Loucy (cell line): ENCODE results near the gene EEF1E1.

Experiments used
- H2AFZ ChIP-seq: fragments of 200-600 bp; sonication (generic); 2 replicates; pipeline ENCODE4 v1.6.0; 2016; ENCODE audit warnings: antibody characterized with exemption, mild to moderate bottlenecking, low read length, moderate library complexity
- H3F3A ChIP-seq: fragments of 200-600 bp; 2 replicates; pipeline ENCODE4 v1.6.0; 2016; ENCODE audit warnings: antibody characterized with exemption, low read depth, mild to moderate bottlenecking
- H3K27me3 ChIP-seq: fragments of 200-600 bp; sonication (generic); 2 replicates; pipeline ENCODE4 v1.6.1; 2014; ENCODE audit warnings: low read length, mild to moderate bottlenecking; ENCODE audit not compliant: insufficient read depth, poor library complexity, severe bottlenecking
- H3K36me3 ChIP-seq: fragments of 200-600 bp; sonication (generic); 2 replicates; pipeline ENCODE4 v1.6.1; 2016; ENCODE audit warnings: low read length; ENCODE audit not compliant: insufficient read depth
- H3K4me1 ChIP-seq: fragments of 200-600 bp; sonication (generic); 2 replicates; pipeline ENCODE4 v1.5.1; 2014; ENCODE audit warnings: low read length, mild to moderate bottlenecking; ENCODE audit not compliant: insufficient read depth, poor library complexity, severe bottlenecking
- H3K4me2 ChIP-seq: fragments of 200-600 bp; sonication (generic); 2 replicates; pipeline ENCODE4 v1.6.0; 2014; ENCODE audit warnings: antibody characterized with exemption, low read length, low read depth, mild to moderate bottlenecking; ENCODE audit not compliant: poor library complexity, severe bottlenecking
- H3K4me3 ChIP-seq: fragments of 200-600 bp; sonication (generic); 2 replicates; pipeline ENCODE4 v1.5.1; 2014; ENCODE audit warnings: low read length, mild to moderate bottlenecking, mixed read lengths; ENCODE audit not compliant: poor library complexity, severe bottlenecking
- H3K79me2 ChIP-seq: fragments of 200-600 bp; sonication (generic); 2 replicates; pipeline ENCODE4 v1.6.1; 2014; ENCODE audit warnings: low read length; ENCODE audit not compliant: insufficient read depth
- H3K9ac ChIP-seq: fragments of 200-600 bp; sonication (generic); 2 replicates; pipeline ENCODE4 v1.6.0; 2014; ENCODE audit warnings: mild to moderate bottlenecking, low read depth, low read length, moderate library complexity; ENCODE audit not compliant: poor library complexity, severe bottlenecking
- H3K9me2 ChIP-seq: fragments of 200-600 bp; sonication (generic); replicated peaks from 2 replicates; pipeline ENCODE4 v1.6.1; 2016; ENCODE audit warnings: low read depth, low read length, mixed read lengths
- H3K9me3 ChIP-seq: fragments of 200-600 bp; sonication (generic); 2 replicates; pipeline ENCODE4 v1.6.1; 2014; ENCODE audit warnings: mild to moderate bottlenecking, antibody characterized with exemption, low read length, low read depth; ENCODE audit not compliant: insufficient read depth
- H4K20me1 ChIP-seq: fragments of 200-600 bp; sonication (generic); 2 replicates; pipeline ENCODE4 v1.6.0; 2014; ENCODE audit warnings: antibody characterized with exemption, low read length, mild to moderate bottlenecking; ENCODE audit not compliant: insufficient read depth, poor library complexity, severe bottlenecking
- EZH2phosphoT487 ChIP-seq: fragments of 200-600 bp; IDR thresholded peaks from 2 replicates; pipeline ENCODE4 v1.6.1; 2018; ENCODE audit warnings: antibody characterized with exemption, mild to moderate bottlenecking, moderate library complexity, borderline replicate concordance
- TF ChIP-seq, protein P1 (sequence below): fragments of 200-600 bp; sonication (generic); conservative IDR thresholded peaks from 2 replicates; pipeline ENCODE4 v1.5.1; 2014; ENCODE audit warnings: mild to moderate bottlenecking, antibody characterized with exemption, low read length

The EEF1E1 gene

GRCh38 chr6:8087870-8088754 is 14.2 kb downstream of the EEF1E1 start:
- H3K79me2 ChIP-seq: peaks cover 5% of the 10 kb centered on the region; the same call in 1 of the 2 replicates
- H3K9ac ChIP-seq: no peak overlapping the region
- peaks cover 8% of the 10 kb centered on the region; the same call in 1 of the 2 replicates for H3K9me3 ChIP-seq
- H4K20me1 ChIP-seq: peaks cover 2% of the 10 kb centered on the region
- H3K4me2 ChIP-seq: no peak overlapping the region
- H3K4me3 ChIP-seq: no peak overlapping the region
- no peaks in the 10 kb centered on the region for H3K9me2 ChIP-seq
- H3K27me3 ChIP-seq: no peaks in the 10 kb centered on the region
- TF ChIP-seq, protein P1, sequence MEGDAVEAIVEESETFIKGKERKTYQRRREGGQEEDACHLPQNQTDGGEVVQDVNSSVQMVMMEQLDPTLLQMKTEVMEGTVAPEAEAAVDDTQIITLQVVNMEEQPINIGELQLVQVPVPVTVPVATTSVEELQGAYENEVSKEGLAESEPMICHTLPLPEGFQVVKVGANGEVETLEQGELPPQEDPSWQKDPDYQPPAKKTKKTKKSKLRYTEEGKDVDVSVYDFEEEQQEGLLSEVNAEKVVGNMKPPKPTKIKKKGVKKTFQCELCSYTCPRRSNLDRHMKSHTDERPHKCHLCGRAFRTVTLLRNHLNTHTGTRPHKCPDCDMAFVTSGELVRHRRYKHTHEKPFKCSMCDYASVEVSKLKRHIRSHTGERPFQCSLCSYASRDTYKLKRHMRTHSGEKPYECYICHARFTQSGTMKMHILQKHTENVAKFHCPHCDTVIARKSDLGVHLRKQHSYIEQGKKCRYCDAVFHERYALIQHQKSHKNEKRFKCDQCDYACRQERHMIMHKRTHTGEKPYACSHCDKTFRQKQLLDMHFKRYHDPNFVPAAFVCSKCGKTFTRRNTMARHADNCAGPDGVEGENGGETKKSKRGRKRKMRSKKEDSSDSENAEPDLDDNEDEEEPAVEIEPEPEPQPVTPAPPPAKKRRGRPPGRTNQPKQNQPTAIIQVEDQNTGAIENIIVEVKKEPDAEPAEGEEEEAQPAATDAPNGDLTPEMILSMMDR: no peak
- TF ChIP-seq EZH2phosphoT487: no peak
- H3F3A ChIP-seq: no peaks in the 10 kb centered on the region
- peaks cover 7% of the 10 kb centered on the region for H3K4me1 ChIP-seq
- peaks cover 64% of the 10 kb centered on the region for H3K36me3 ChIP-seq
- H2AFZ ChIP-seq: no peak overlapping the region

GRCh38 chr6:8086755-8087306 is 15.5 kb downstream of the EEF1E1 start:
- no peak overlapping the region for H3K4me3 ChIP-seq
- no peaks in the 10 kb centered on the region for H3K27me3 ChIP-seq
- H3K9me3 ChIP-seq: peaks cover 8% of the 10 kb centered on the region; the same call in 1 of the 2 replicates
- no peak for TF ChIP-seq EZH2phosphoT487
- H3K36me3 ChIP-seq: peaks cover 61% of the 10 kb centered on the region
- peaks cover 11% of the 10 kb centered on the region; the same call in 1 of the 2 replicates for H3K79me2 ChIP-seq
- peaks cover 2% of the 10 kb centered on the region for H4K20me1 ChIP-seq
- no peak overlapping the region for H3K9ac ChIP-seq
- no peaks in the 10 kb centered on the region for H3F3A ChIP-seq
- no peak overlapping the region for H3K4me2 ChIP-seq
- peaks cover 13% of the 10 kb centered on the region for H3K4me1 ChIP-seq
- no peak overlapping the region for H2AFZ ChIP-seq
- no peaks in the 10 kb centered on the region for H3K9me2 ChIP-seq

DNA sequence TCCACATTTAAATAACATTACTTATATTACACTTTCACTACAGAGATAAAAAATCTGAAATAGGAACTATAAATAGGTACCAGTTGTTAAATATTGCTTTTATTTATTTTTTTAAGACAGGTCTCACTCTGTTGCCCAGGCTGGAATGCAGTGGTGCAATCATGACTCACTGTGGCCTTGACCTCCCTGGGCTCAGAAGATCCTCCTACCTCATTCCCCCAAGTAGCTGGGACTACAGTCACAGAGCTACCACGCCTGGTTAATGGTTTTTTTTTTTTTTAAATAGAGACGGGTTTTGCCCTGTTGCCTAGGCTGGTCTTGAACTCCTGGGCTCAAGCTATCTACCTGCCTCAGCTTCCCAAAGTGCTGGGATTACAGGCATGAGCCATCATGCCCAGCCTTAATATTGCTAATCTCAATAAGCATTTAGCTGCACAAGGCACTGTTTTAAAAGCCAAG is 17.3 kb downstream of the EEF1E1 start:
- TF ChIP-seq, protein P1: no peak
- TF ChIP-seq EZH2phosphoT487: no peak
- Histone ChIP-seq H3K4me2 (no peak overlapping the region), H3K36me3 (peaks cover 48% of the 10 kb centered on the region), H2AFZ (no peak overlapping the region), H3K4me3 (no peak overlapping the region), H3F3A (no peaks in the 10 kb centered on the region), H4K20me1 (peaks cover 5% of the 10 kb centered on the region), H3K9ac (no peak overlapping the region), H3K4me1 (peaks cover 13% of the 10 kb centered on the region), H3K9me3 (peaks cover 6% of the 10 kb centered on the region; the same call in 1 of the 2 replicates), H3K79me2 (peaks cover 11% of the 10 kb centered on the region; the same call in 1 of the 2 replicates), H3K9me2 (no peaks in the 10 kb centered on the region), H3K27me3 (no peaks in the 10 kb centered on the region)
